Measurements from ENCODE around the gene MYBPC2.
"Not testable (repeated sequence)": the region's sequence is repeated elsewhere in the genome, so short reads cannot be mapped to it uniquely, and the experiment has no call there.

Gene MYBPC2

DNA sequence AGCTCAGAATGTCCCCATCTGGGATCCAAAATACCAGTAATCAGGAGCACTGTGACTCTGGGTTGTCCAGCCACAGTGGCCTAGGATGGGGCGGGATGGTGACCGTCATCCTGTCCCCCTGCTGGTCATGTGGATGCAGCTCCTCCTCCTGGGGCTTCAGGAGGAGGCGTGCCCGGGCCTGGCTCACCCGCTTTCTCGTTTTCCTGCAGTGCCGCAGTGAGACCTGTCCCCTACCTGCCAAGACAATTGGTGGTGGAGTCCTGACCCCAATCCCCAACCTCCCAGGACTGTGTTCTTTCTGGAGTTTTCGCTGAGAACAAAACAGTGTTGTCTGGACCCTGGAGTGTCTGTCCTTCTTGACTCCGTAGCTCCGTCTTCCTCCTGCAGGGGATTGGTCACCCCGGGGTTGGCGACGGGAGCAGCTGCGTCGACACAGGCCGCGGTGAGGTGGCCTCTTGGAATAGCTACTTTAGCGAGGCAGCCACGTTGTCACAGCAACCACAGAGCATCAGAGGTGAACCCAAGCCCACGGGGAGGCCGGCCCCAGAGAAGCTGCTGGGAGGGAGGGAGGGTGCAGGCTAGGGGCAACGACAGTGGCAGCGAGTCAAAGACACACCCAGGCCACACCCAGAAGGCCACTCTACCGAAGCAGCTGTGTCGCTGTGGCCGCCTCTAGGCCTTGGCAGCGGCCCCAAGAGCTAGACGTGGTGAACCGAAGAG, 33.5 kb downstream of the MYBPC2 start:
- TF ChIP-seq, protein P1, sequence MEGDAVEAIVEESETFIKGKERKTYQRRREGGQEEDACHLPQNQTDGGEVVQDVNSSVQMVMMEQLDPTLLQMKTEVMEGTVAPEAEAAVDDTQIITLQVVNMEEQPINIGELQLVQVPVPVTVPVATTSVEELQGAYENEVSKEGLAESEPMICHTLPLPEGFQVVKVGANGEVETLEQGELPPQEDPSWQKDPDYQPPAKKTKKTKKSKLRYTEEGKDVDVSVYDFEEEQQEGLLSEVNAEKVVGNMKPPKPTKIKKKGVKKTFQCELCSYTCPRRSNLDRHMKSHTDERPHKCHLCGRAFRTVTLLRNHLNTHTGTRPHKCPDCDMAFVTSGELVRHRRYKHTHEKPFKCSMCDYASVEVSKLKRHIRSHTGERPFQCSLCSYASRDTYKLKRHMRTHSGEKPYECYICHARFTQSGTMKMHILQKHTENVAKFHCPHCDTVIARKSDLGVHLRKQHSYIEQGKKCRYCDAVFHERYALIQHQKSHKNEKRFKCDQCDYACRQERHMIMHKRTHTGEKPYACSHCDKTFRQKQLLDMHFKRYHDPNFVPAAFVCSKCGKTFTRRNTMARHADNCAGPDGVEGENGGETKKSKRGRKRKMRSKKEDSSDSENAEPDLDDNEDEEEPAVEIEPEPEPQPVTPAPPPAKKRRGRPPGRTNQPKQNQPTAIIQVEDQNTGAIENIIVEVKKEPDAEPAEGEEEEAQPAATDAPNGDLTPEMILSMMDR (IDR thresholded peaks at IDR 0.05; ENCODE audit: borderline replicate concordance, control extremely low read depth, extremely low read depth, insufficient read depth, missing control alignments), result no peak
- no peak for DNase-seq (ENCODE audit: low spot score)
- in situ Hi-C loops (cut with MboI; ENCODE audit: low sequenced_read_pairs, unreplicated experiment), result no loop called here

DNA sequence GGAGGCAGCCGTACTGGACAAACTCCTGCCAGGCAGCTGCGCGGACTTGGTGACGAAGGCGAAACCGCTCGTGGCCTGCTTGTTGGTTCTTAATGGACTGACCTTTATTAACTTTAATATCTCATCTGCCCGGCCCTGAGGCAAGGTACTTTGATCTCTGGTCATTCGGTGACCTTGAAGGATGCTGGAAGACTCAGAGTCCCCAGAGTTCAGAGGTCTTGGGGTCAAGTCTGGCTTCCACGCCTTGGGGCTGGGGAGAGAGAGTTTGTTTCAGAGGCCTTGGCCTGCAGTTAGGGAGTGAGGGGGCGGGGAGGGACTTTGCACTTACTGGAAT, 34.0 kb downstream of the MYBPC2 start:
- TF ChIP-seq, protein P1 (IDR thresholded peaks at IDR 0.05; ENCODE audit: borderline replicate concordance, control extremely low read depth, extremely low read depth, insufficient read depth, missing control alignments), result no peak
- no peak for DNase-seq (ENCODE audit: low spot score)
- in situ Hi-C loops (cut with MboI; ENCODE audit: low sequenced_read_pairs, unreplicated experiment), result no loop called here

DNA sequence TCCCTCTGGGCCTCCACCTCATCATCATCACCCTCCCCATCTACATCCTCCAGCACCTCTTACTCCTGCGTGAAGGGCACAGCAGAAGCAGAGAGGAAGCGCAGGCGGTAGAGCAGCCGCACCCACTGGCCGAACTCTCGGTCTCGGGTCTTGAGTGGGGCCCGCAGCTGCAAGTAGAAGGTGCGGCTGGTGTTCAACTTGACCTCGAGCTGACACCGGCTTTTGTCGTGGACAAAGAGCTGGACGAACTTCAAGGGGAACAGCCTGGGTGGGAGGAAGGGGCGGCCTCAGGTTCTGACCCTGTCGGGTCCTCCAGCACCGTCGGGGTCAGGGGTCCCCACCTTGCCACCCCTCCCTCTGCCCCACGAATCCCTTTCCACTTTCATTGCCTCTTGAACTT, 34.9 kb downstream of the MYBPC2 start:
- DNase-seq (ENCODE audit: low spot score), result no peak
- TF ChIP-seq, protein P1 (IDR thresholded peaks at IDR 0.05; ENCODE audit: borderline replicate concordance, control extremely low read depth, extremely low read depth, insufficient read depth, missing control alignments), result no peak
- in situ Hi-C loops (cut with MboI; ENCODE audit: low sequenced_read_pairs, unreplicated experiment), result no loop called here

DNA sequence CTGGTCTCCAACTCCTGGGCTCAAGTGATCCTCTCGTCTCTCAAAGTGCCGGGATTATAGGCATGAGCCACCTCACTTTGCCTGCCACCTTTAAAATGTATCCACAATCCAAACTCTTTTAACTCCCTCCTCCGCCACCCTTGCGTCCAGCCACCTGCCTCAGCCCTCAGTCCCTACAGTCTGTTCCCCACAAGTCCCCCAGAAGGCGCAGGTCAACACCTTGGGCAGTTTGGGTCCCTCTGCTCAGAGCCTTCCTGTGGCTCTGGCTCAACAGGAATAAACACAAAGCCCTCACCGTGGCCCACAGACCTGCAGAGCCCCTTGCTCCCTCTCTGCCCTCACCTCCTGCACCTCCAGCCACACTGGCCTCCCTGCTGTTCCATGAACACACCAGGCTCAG, 36.1 kb downstream of the MYBPC2 start:
- TF ChIP-seq, protein P1 (IDR thresholded peaks at IDR 0.05; ENCODE audit: borderline replicate concordance, control extremely low read depth, extremely low read depth, insufficient read depth, missing control alignments), result no peak
- in situ Hi-C loops (cut with MboI; ENCODE audit: low sequenced_read_pairs, unreplicated experiment), result no loop called here
- no peak for DNase-seq (ENCODE audit: low spot score)

DNA sequence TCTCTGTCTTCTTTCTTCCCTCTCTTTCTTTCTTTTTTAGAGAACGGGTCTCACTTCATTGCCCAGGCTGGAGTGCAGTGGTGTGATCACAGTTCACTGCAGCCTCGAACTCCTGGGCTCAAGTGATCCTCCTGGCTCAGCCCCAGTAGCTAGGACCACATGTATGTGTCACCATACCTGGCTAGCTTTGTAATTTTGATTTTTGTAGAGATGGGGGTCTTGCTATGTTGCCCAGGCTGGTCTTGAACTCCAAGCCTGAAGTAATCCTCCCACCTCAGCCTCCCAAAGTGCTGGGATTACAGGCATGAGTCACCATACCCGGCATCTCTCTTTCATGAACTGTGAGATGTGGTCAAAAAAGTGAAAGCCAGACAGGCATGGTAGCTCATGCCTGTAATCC, 40.6 kb downstream of the MYBPC2 start:
- in situ Hi-C loops (cut with MboI; ENCODE audit: low sequenced_read_pairs, unreplicated experiment); DNase-seq (ENCODE audit: low spot score): not testable (repeated sequence)

DNA sequence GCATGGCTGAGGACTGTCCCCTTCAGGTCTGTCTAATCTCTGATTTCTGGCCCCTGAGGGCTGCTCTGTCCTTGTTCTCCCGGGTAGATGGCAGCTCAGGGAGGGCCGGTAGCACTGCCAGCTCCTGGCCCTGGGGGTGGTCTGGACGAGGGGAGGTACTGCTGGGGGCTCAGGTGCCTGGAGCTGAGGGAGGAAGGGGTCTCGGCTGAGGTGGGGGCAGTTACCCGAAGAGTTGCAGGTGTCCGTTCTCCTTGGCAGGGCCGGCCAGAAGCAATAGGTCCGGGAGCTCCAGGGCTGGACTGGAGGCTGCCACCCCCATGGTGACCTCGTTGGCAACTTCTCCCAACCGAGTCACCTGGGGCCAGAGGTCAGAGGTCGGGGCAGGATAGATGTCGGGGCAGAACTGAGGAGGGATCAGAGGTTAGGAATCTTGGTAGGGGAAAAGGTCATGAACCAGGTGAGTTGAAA, 42.4 kb downstream of the MYBPC2 start:
- TF ChIP-seq, protein P1 (IDR thresholded peaks at IDR 0.05; ENCODE audit: borderline replicate concordance, control extremely low read depth, extremely low read depth, insufficient read depth, missing control alignments), result no peak
- in situ Hi-C loops (cut with MboI; ENCODE audit: low sequenced_read_pairs, unreplicated experiment), result no loop called here
- no peak for DNase-seq (ENCODE audit: low spot score)

DNA sequence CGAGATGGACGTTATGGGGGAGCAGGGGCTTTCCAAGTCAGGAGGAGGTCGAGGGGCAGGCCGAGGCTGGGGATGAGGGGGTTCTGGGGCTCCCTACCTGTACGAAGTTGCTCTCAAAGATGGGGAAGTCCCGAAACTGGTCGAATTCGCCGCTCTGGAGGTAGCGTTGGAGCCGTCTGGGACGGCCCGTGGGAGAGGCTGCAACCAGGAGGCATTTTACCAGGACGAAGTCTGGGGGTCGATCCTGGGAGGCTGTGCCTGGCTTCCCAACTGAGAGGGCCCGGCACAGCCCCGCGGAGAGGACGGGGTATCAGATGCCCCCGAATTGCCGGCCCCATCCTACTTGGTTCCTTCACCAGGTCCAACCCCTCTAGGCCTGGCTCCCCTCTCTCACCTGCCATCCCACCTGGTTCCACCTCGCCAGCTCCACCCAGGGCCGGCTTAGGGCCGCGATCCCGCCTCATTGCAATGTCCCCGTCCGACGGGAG, 43.1 kb downstream of the MYBPC2 start:
- in situ Hi-C loops (cut with MboI; ENCODE audit: low sequenced_read_pairs, unreplicated experiment), result no loop called here
- DNase-seq (ENCODE audit: low spot score), result no peak
- TF ChIP-seq, protein P1 (IDR thresholded peaks at IDR 0.05; ENCODE audit: borderline replicate concordance, control extremely low read depth, extremely low read depth, insufficient read depth, missing control alignments), result no peak

Measured in GM13976 (cell line).